DND-41 (cell line): ENCODE measurements around the gene PDE6B.

Experiments
- ATAC-seq: fragments of 200-7000 bp; cut with Tn5 transposase; 3 replicates; pipeline ENCODE4 v1.9.1; 2021; ENCODE audit warnings: low read depth; ENCODE audit not compliant: insufficient read depth
- DNase-seq: peaks from one replicate; pipeline ENCODE4 v3.0.0-alpha.2; 2020
- H2AFZ ChIP-seq: 2 replicates; pipeline ENCODE4 v1.6.0; 2012; ENCODE audit warnings: low read depth, low read length
- H3K27ac ChIP-seq: 2 replicates; pipeline ENCODE4 v1.5.1; 2012; ENCODE audit warnings: low read length, inconsistent platforms
- H3K27me3 ChIP-seq: fragments of 200-600 bp; sonication (generic); 2 replicates; pipeline ENCODE4 v1.6.0; 2012; ENCODE audit warnings: low read length, mild to moderate bottlenecking, inconsistent platforms; ENCODE audit not compliant: insufficient read depth, poor library complexity
- H3K36me3 ChIP-seq: 2 replicates; pipeline ENCODE4 v1.5.1; 2012; ENCODE audit warnings: low read length, inconsistent platforms; ENCODE audit not compliant: insufficient read depth
- H3K4me1 ChIP-seq: 2 replicates; pipeline ENCODE4 v1.5.1; 2012; ENCODE audit warnings: mild to moderate bottlenecking, low read length; ENCODE audit not compliant: insufficient read depth
- H3K4me2 ChIP-seq: 2 replicates; pipeline ENCODE4 v1.6.0; 2012; ENCODE audit warnings: mild to moderate bottlenecking, moderate library complexity, low read length, inconsistent platforms; ENCODE audit not compliant: insufficient read depth
- H3K4me3 ChIP-seq, 2 experiments: fragments of 200-600 bp in 1 of 2; shearing (Covaris generic) in 1 of 2; 2 replicates each; pipeline ENCODE4 v1.5.1; 2012 to 2016; ENCODE audit warnings: inconsistent platforms in 2 of 2, low read length in 2 of 2, mild to moderate bottlenecking in 2 of 2, low read depth in 1 of 2, moderate library complexity in 1 of 2
- H3K79me2 ChIP-seq: 2 replicates; pipeline ENCODE4 v1.6.0; 2012; ENCODE audit warnings: low read length, inconsistent platforms; ENCODE audit not compliant: insufficient read depth
- H3K9ac ChIP-seq: 2 replicates; pipeline ENCODE4 v1.6.0; 2012; ENCODE audit warnings: low read depth, mild to moderate bottlenecking, inconsistent platforms, low read length, moderate library complexity
- H3K9me3 ChIP-seq: 2 replicates; pipeline ENCODE4 v1.5.1; 2012; ENCODE audit warnings: low read length, moderate library complexity, mild to moderate bottlenecking, inconsistent platforms; ENCODE audit not compliant: insufficient read depth, severe bottlenecking
- H4K20me1 ChIP-seq: 2 replicates; pipeline ENCODE4 v1.6.0; 2012; ENCODE audit warnings: low read length; ENCODE audit not compliant: insufficient read depth
- CTCF ChIP-seq: IDR thresholded peaks from 2 replicates; pipeline ENCODE4 v1.5.1; 2012; ENCODE audit warnings: borderline replicate concordance, low read length, moderate library complexity, mild to moderate bottlenecking; ENCODE audit not compliant: poor library complexity, severe bottlenecking; ENCODE audit errors: extremely low read depth
- EZH2 ChIP-seq: IDR thresholded peaks from 3 replicates; pipeline ENCODE4 v1.6.1; 2012; ENCODE audit warnings: borderline replicate concordance, low read depth, mild to moderate bottlenecking, moderate library complexity, low read length, inconsistent platforms; ENCODE audit not compliant: severe bottlenecking

PDE6B gene

GRCh38 chr4:665751-666435 lies 40.5 kb downstream of the PDE6B start:
- ATAC-seq (no peak), DNase-seq (no peak)
- Histone ChIP-seq H3K4me3 (no peak overlapping the region), H3K79me2 (peaks cover 32% of the 10 kb centered on the region), H3K4me2 (peak overlapping the region; percentile 98; the same call in 1 of the 2 replicates), H3K36me3 (peaks cover 20% of the 10 kb centered on the region), H3K27me3 (no peaks in the 10 kb centered on the region), H4K20me1 (no peaks in the 10 kb centered on the region; the same call in 1 of the 2 replicates), H3K9ac (no peak overlapping the region), H3K27ac (no peak overlapping the region), H2AFZ (no peak overlapping the region), H3K9me3 (no peaks in the 10 kb centered on the region), H3K4me1 (peaks cover 36% of the 10 kb centered on the region)
- no peak for TF ChIP-seq CTCF
- TF ChIP-seq EZH2: no peak

- H4K20me1 ChIP-seq: no peaks in the 10 kb centered on the region; the same call in 1 of the 2 replicates
- no peaks in the 10 kb centered on the region for H3K9me3 ChIP-seq
- peaks cover 36% of the 10 kb centered on the region for H3K4me1 ChIP-seq
- H3K4me3 ChIP-seq: no peak overlapping the region
- TF ChIP-seq CTCF (no peak), EZH2 (no peak)
- no peak overlapping the region for H3K27ac ChIP-seq
- H3K9ac ChIP-seq: no peak overlapping the region
- ATAC-seq (no peak), DNase-seq (no peak)
- H3K4me2 ChIP-seq: no peak overlapping the region
- peaks cover 32% of the 10 kb centered on the region for H3K79me2 ChIP-seq
- no peaks in the 10 kb centered on the region for H3K27me3 ChIP-seq
- H2AFZ ChIP-seq: no peak overlapping the region
- peaks cover 22% of the 10 kb centered on the region for H3K36me3 ChIP-seq
Measured at GRCh38 chr4:666436-666810, 41.0 kb downstream of the PDE6B start.

GRCh38 chr4:666822-667544 lies 41.6 kb downstream of the PDE6B start:
- Histone ChIP-seq H4K20me1 (no peaks in the 10 kb centered on the region; the same call in 1 of the 2 replicates), H3K4me1 (peaks cover 31% of the 10 kb centered on the region), H3K9me3 (no peaks in the 10 kb centered on the region), H3K36me3 (peaks cover 24% of the 10 kb centered on the region), H3K27me3 (no peaks in the 10 kb centered on the region), H3K27ac (no peak overlapping the region), H3K4me3 (no peak overlapping the region), H3K79me2 (peaks cover 33% of the 10 kb centered on the region), H3K9ac (no peak overlapping the region), H3K4me2 (no peak overlapping the region), H2AFZ (no peak overlapping the region)
- no peak for ATAC-seq
- DNase-seq: no peak
- TF ChIP-seq CTCF (no peak), EZH2 (no peak)
